CD4-positive, alpha-beta T cell (primary cell): ENCODE measurements around the gene RGS9. TPM values are rescaled to one million over a fixed set of nuclear protein-coding genes. Genes with fewer than 3 reads are reported as not detected.

ENCODE experiments used
- ATAC-seq: fragments of 200-7000 bp; cut with Tn5 transposase; one replicate; pipeline ENCODE4 v1.10.0; 2022; ENCODE audit warnings: mild to moderate bottlenecking; ENCODE audit not compliant: poor library complexity
- CTCF ChIA-PET: fragments of 350-600 bp; sonication (Branson Sonifier 250); formaldehyde crosslinking; loops from one replicate; lab custom pipeline; 2021; ENCODE audit warnings: antibody characterized with exemption, inconsistent platforms; lab: Charles Lee
- POLR2A ChIA-PET: fragments of 350-600 bp; sonication (Branson Sonifier 250); formaldehyde crosslinking; loops from one replicate; lab custom pipeline; 2021; ENCODE audit warnings: antibody characterized with exemption, inconsistent platforms; lab: Charles Lee
- DNase-seq, 14 experiments: peaks; one replicate each; pipeline ENCODE4 v3.0.0-alpha.2; 2013 to 2020; ENCODE audit warnings: mixed read lengths in 2 of 14
- H3K27ac ChIP-seq, 2 donors: one replicate each; pipeline versions ENCODE4 v1.5.1 to v1.7.0; 2013; ENCODE audit warnings: low read length in 2 of 2, low read depth in 1 of 2, mild to moderate bottlenecking in 1 of 2
- H3K27me3 ChIP-seq, 2 experiments: 1 replicate in 1 of 2; 2 replicates in 1 of 2; pipeline versions ENCODE4 v1.6.1 to v1.7.0; 2013; ENCODE audit warnings: low read length in 2 of 2, control low read depth in 1 of 2, mild to moderate bottlenecking in 1 of 2, moderate library complexity in 1 of 2; ENCODE audit not compliant: insufficient read depth in 2 of 2, control insufficient read depth in 1 of 2
- H3K36me3 ChIP-seq: one replicate; pipeline ENCODE4 v1.6.1; 2013; ENCODE audit warnings: low read length, control low read depth; ENCODE audit not compliant: insufficient read depth
- H3K4me1 ChIP-seq: one replicate; pipeline ENCODE4 v1.6.1; 2013; ENCODE audit warnings: low read length, control low read depth; ENCODE audit not compliant: insufficient read depth
- H3K4me3 ChIP-seq: one replicate; pipeline ENCODE4 v1.5.1; 2013; ENCODE audit warnings: mild to moderate bottlenecking, low read length, moderate library complexity
- H3K9me3 ChIP-seq, 2 experiments: 1 replicate in 1 of 2; 2 replicates in 1 of 2; pipeline versions ENCODE4 v1.6.1 to v1.7.0; 2013; ENCODE audit warnings: low read length in 2 of 2, mild to moderate bottlenecking in 2 of 2, control low read depth in 1 of 2, moderate library complexity in 1 of 2; ENCODE audit not compliant: control insufficient read depth in 1 of 2, insufficient read depth in 1 of 2
- H3K27ac Mint-ChIP-seq: one replicate; pipeline ENCODE4 v1.8.0; 2020; ENCODE audit warnings: mixed read lengths
- H3K27me3 Mint-ChIP-seq: one replicate; pipeline ENCODE4 v1.8.0; 2021; ENCODE audit warnings: mixed read lengths
- H3K36me3 Mint-ChIP-seq: one replicate; pipeline ENCODE4 v1.8.0; 2021; ENCODE audit warnings: low read depth, mixed read lengths
- H3K4me1 Mint-ChIP-seq: one replicate; pipeline ENCODE4 v1.8.0; 2021; ENCODE audit warnings: low read depth, mixed read lengths
- H3K4me3 Mint-ChIP-seq: one replicate; pipeline ENCODE4 v1.8.0; 2020; ENCODE audit warnings: mild to moderate bottlenecking, mixed read lengths
- H3K9me3 Mint-ChIP-seq: one replicate; pipeline ENCODE4 v1.8.0; 2020; ENCODE audit warnings: mixed read lengths
- intact Hi-C, 2 experiments: fragments of 100-400 bp; cut with DNase I in 1 of 2; cut with micrococcal nuclease in 1 of 2; formaldehyde crosslinking; loops; one replicate each; pipeline versions ENCODE4 v1.15.1 to v1.9.0; 2023 to 2025; cut with DNase I, micrococcal nuclease
- total RNA-seq, 174 experiments: library from RNA in 2 of 174; stranded (reverse) in 2 of 174; gene quantifications; one replicate each; pipeline ENCODE4 v1.2.3 and lab custom pipeline; 2021 to 2026
- TF ChIP-seq, protein P1 (sequence below): fragments of 200-600 bp; IDR thresholded peaks from one replicate; pipeline ENCODE4 v1.8.0; 2022; ENCODE audit warnings: antibody characterized with exemption, mild to moderate bottlenecking

The RGS9 gene
- total RNA-seq, 2 experiments from 2014 or later, result 0.60 to 0.73 TPM

DNA sequence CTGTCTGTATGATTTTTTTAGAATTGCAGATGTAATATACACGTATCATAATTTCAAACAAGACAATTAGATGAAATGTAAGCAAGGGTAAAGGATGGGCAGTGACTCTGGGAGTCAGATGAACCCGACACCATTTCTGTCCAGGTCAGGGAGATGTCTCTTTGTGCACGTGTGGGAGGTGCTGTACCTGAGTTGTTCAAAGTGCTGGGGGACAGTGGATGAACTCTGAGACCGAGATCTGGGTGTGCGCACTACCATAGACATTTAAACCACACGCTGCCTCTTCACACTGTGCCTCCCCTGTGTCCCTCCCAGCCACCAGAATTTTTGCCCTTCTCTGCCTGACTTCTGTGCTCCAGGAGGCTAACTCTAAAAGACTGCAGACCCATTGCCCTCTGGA, 5.9 kb upstream of the RGS9 start:
- no peaks in the 10 kb centered on the region for H3K9me3 Mint-ChIP-seq
- DNase-seq (no peak), ATAC-seq (no peak)
- Histone ChIP-seq H3K4me1 (no peaks in the 10 kb centered on the region), H3K9me3 (no peaks in the 10 kb centered on the region), H3K36me3 (no peaks in the 10 kb centered on the region), H3K27me3 (peaks cover 0 to 3% of the 10 kb centered on the region in 2 experiments), H3K4me3 (no peak overlapping the region), H3K27ac (no peak overlapping the region)
- intact Hi-C loops, result no loop called here
- ChIA-PET CTCF (interaction anchor here (1.9 kb wide), 1 partner anchor 31 kb away, joined by 7 read pairs; no protein-coding TSS in a partner anchor), POLR2A (no interaction called here)
- H3K4me3 Mint-ChIP-seq, result no peak overlapping the region
- peaks cover 8% of the 10 kb centered on the region for H3K27me3 Mint-ChIP-seq
- no peaks in the 10 kb centered on the region for H3K36me3 Mint-ChIP-seq
- no peak overlapping the region for H3K27ac Mint-ChIP-seq
- H3K4me1 Mint-ChIP-seq, result no peaks in the 10 kb centered on the region
- TF ChIP-seq, protein P1, sequence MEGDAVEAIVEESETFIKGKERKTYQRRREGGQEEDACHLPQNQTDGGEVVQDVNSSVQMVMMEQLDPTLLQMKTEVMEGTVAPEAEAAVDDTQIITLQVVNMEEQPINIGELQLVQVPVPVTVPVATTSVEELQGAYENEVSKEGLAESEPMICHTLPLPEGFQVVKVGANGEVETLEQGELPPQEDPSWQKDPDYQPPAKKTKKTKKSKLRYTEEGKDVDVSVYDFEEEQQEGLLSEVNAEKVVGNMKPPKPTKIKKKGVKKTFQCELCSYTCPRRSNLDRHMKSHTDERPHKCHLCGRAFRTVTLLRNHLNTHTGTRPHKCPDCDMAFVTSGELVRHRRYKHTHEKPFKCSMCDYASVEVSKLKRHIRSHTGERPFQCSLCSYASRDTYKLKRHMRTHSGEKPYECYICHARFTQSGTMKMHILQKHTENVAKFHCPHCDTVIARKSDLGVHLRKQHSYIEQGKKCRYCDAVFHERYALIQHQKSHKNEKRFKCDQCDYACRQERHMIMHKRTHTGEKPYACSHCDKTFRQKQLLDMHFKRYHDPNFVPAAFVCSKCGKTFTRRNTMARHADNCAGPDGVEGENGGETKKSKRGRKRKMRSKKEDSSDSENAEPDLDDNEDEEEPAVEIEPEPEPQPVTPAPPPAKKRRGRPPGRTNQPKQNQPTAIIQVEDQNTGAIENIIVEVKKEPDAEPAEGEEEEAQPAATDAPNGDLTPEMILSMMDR, result no peak

DNA sequence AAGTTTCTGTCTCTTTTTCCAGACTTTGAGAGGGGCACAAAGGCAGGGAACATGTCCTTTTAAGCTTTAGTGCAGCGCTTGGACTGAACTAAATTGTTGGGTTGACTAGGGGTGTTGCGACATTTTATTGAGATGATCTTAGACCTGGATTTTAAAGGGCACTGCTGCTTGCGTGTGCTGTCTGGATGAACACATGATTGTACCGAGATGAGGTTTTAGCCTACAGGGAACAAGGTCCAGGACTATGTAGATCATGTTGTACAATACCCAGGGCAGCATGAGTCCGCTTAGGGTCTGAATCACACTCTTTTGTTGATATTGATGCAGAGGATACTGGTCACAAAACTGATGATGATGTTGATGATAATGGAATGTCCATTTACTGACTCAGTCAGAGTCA, 5.2 kb upstream of the RGS9 start:
- intact Hi-C loops, result no loop called here
- POLR2A ChIA-PET, result no interaction called here
- Mint-ChIP-seq H3K4me1 (no peaks in the 10 kb centered on the region), H3K9me3 (no peaks in the 10 kb centered on the region), H3K27me3 (peaks cover 8% of the 10 kb centered on the region), H3K4me3 (no peak overlapping the region), H3K36me3 (no peaks in the 10 kb centered on the region), H3K27ac (no peak overlapping the region)
- Histone ChIP-seq H3K36me3 (no peaks in the 10 kb centered on the region), H3K9me3 (no peaks in the 10 kb centered on the region), H3K4me1 (peaks cover 3% of the 10 kb centered on the region), H3K4me3 (no peak overlapping the region), H3K27me3 (peaks cover 0 to 3% of the 10 kb centered on the region in 2 experiments), H3K27ac (no peak overlapping the region)
- CTCF ChIA-PET, result no interaction called here
- ATAC-seq (no peak), DNase-seq (no peak)
- TF ChIP-seq, protein P1, result no peak

DNA sequence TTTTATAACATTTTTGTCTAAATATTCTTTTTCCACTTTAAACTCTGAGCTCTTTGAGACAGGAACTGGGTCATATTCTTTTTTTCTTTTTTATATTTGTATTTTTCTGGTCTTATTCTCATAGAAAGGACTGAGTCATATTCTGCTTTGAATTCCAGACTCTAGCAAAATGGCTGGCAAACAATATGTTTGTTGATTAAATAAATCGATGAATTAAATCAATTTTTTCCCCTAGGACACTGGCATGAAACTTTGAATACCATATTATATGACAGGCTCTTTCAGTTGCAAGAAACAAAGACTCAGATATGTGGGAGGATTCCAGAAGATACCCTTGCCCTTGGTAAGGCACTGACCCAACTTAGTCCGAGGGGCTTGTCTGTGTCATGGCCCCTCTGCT, 3.1 kb upstream of the RGS9 start:
- Histone ChIP-seq H3K9me3 (no peaks in the 10 kb centered on the region), H3K27me3 (peaks cover under 1 to 1% of the 10 kb centered on the region in 2 experiments), H3K27ac (no peak overlapping the region), H3K4me3 (no peak overlapping the region), H3K36me3 (no peaks in the 10 kb centered on the region), H3K4me1 (peaks cover 23% of the 10 kb centered on the region)
- Mint-ChIP-seq H3K4me3 (no peak overlapping the region), H3K9me3 (no peaks in the 10 kb centered on the region), H3K36me3 (no peaks in the 10 kb centered on the region), H3K27me3 (peaks cover under 1% of the 10 kb centered on the region), H3K27ac (no peak overlapping the region), H3K4me1 (peaks cover 14% of the 10 kb centered on the region)
- CTCF ChIA-PET, result no interaction called here
- DNase-seq (no peak), ATAC-seq (no peak)
- TF ChIP-seq, protein P1, result no peak
- POLR2A ChIA-PET, result no interaction called here
- intact Hi-C loops, result no loop called here
